DOHH2 (cell line): Measurements from ENCODE around the gene VPS52.
A peak's percentile ranks its signal among the peaks of the same experiment; 100 is the strongest.

Experiments
- H3F3A ChIP-seq: fragments of 200-600 bp; sonication (generic), shearing (Covaris generic); 2 replicates; pipeline ENCODE4 v1.6.0; 2016; ENCODE audit warnings: antibody characterized with exemption, mild to moderate bottlenecking; ENCODE audit not compliant: control insufficient read depth, insufficient read depth
- H3K27ac ChIP-seq: fragments of 200-600 bp; sonication (generic); 2 replicates; pipeline ENCODE4 v1.5.1; 2014; ENCODE audit warnings: low read depth, mild to moderate bottlenecking, low read length, moderate library complexity
- H3K27me3 ChIP-seq: fragments of 200-600 bp; sonication (generic); 2 replicates; pipeline ENCODE4 v1.6.1; 2014; ENCODE audit warnings: mild to moderate bottlenecking, low read length, mixed read lengths; ENCODE audit not compliant: control insufficient read depth
- H3K36me3 ChIP-seq: fragments of 200-600 bp; sonication (generic); 2 replicates; pipeline ENCODE4 v1.6.1; 2014; ENCODE audit warnings: mild to moderate bottlenecking, low read length, moderate library complexity, mixed read lengths; ENCODE audit not compliant: control insufficient read depth
- H3K4me1 ChIP-seq: fragments of 200-600 bp; sonication (generic); 2 replicates; pipeline ENCODE4 v1.6.1; 2014; ENCODE audit warnings: mild to moderate bottlenecking, low read length, mixed read lengths; ENCODE audit not compliant: control insufficient read depth
- H3K4me2 ChIP-seq: fragments of 200-600 bp; sonication (generic); 2 replicates; pipeline ENCODE4 v1.6.0; 2014; ENCODE audit warnings: mild to moderate bottlenecking, low read length, moderate library complexity
- H3K4me3 ChIP-seq: fragments of 200-600 bp; sonication (generic); 2 replicates; pipeline ENCODE4 v1.5.1; 2014; ENCODE audit warnings: mild to moderate bottlenecking, low read length, mixed read lengths
- H3K79me2 ChIP-seq: fragments of 200-600 bp; sonication (generic); 2 replicates; pipeline ENCODE4 v1.6.1; 2014; ENCODE audit warnings: mild to moderate bottlenecking, low read length, mixed read lengths; ENCODE audit not compliant: control insufficient read depth
- H3K9me2 ChIP-seq: fragments of 200-600 bp; sonication (generic); replicated peaks from 2 replicates; pipeline ENCODE4 v1.6.1; 2014; ENCODE audit warnings: mild to moderate bottlenecking, low read length, mixed read lengths; ENCODE audit not compliant: control insufficient read depth
- H3K9me3 ChIP-seq: fragments of 200-600 bp; sonication (generic); 2 replicates; pipeline ENCODE4 v1.6.1; 2014; ENCODE audit warnings: antibody characterized with exemption, low read length, mixed read lengths; ENCODE audit not compliant: control insufficient read depth, insufficient read depth
- H4K20me1 ChIP-seq: fragments of 200-600 bp; sonication (generic); 2 replicates; pipeline ENCODE4 v1.6.0; 2014; ENCODE audit warnings: low read depth, mild to moderate bottlenecking, antibody characterized with exemption, low read length, moderate library complexity; ENCODE audit not compliant: control insufficient read depth, insufficient read depth
- EZH2phosphoT487 ChIP-seq: fragments of 200-600 bp; sonication (generic); IDR thresholded peaks from 2 replicates; pipeline ENCODE4 v1.6.1; 2017; ENCODE audit warnings: borderline replicate concordance, mild to moderate bottlenecking, antibody characterized with exemption, low read length, moderate library complexity, mixed read lengths
- TF ChIP-seq, protein P1 (sequence below): fragments of 200-600 bp; sonication (generic); IDR thresholded peaks from one replicate; pipeline ENCODE4 v1.5.1; 2014; ENCODE audit warnings: antibody characterized with exemption, mild to moderate bottlenecking, low read depth, low read length; ENCODE audit not compliant: poor library complexity, severe bottlenecking

The VPS52 gene

GRCh38 chr6:33314943-33315792 lies 43.5 kb upstream of the VPS52 start:
- Histone ChIP-seq H3K27me3 (no peaks in the 10 kb centered on the region), H4K20me1 (peaks cover 6% of the 10 kb centered on the region; the same call in 1 of the 2 replicates), H3K79me2 (peaks cover 63% of the 10 kb centered on the region), H3K4me2 (peak overlapping the region; percentile 91), H3K4me3 (peak overlapping the region; percentile 95), H3K27ac (peak overlapping the region; percentile 93), H3K4me1 (peaks cover 51% of the 10 kb centered on the region), H3K9me3 (no peaks in the 10 kb centered on the region), H3K9me2 (no peaks in the 10 kb centered on the region), H3F3A (peaks cover 25% of the 10 kb centered on the region), H3K36me3 (peaks cover 59% of the 10 kb centered on the region)
- TF ChIP-seq, protein P1, sequence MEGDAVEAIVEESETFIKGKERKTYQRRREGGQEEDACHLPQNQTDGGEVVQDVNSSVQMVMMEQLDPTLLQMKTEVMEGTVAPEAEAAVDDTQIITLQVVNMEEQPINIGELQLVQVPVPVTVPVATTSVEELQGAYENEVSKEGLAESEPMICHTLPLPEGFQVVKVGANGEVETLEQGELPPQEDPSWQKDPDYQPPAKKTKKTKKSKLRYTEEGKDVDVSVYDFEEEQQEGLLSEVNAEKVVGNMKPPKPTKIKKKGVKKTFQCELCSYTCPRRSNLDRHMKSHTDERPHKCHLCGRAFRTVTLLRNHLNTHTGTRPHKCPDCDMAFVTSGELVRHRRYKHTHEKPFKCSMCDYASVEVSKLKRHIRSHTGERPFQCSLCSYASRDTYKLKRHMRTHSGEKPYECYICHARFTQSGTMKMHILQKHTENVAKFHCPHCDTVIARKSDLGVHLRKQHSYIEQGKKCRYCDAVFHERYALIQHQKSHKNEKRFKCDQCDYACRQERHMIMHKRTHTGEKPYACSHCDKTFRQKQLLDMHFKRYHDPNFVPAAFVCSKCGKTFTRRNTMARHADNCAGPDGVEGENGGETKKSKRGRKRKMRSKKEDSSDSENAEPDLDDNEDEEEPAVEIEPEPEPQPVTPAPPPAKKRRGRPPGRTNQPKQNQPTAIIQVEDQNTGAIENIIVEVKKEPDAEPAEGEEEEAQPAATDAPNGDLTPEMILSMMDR = no peak
- no peak for TF ChIP-seq EZH2phosphoT487

- Histone ChIP-seq H3K9me2 (no peaks in the 10 kb centered on the region), H3K4me2 (peak overlapping the region; percentile 91), H3K79me2 (peaks cover 63% of the 10 kb centered on the region), H4K20me1 (peaks cover 6% of the 10 kb centered on the region; the same call in 1 of the 2 replicates), H3K4me1 (peaks cover 45% of the 10 kb centered on the region), H3K9me3 (no peaks in the 10 kb centered on the region), H3F3A (peaks cover 21% of the 10 kb centered on the region), H3K4me3 (peak overlapping the region; percentile 95), H3K27ac (peak overlapping the region; percentile 93), H3K27me3 (no peaks in the 10 kb centered on the region), H3K36me3 (peaks cover 56% of the 10 kb centered on the region)
- TF ChIP-seq EZH2phosphoT487 = no peak
- TF ChIP-seq, protein P1 = no peak
These were observed 42.9 kb upstream of the VPS52 start for GRCh38 chr6:33314515-33314942.

GRCh38 chr6:33313709-33314514 lies 42.2 kb upstream of the VPS52 start, which contains the start of gene TAPBP:
Gene TAPBP (minus strand): TSS chr6:33314078. CDS start chr6:33314041, 37 bp downstream.
- Histone ChIP-seq H3K27ac (peak within 1 kb of the TSS; percentile 93), H3K4me1 (peaks cover 39% of the 10 kb centered on the region), H3K9me2 (no peaks in the 10 kb centered on the region), H3K4me2 (peak within 1 kb of the TSS; percentile 91), H3F3A (peaks cover 17% of the 10 kb centered on the region), H3K36me3 (peaks cover 54% of the 10 kb centered on the region), H4K20me1 (peaks cover 6% of the 10 kb centered on the region; the same call in 1 of the 2 replicates), H3K4me3 (peak within 1 kb of the TSS; percentile 95), H3K79me2 (peaks cover 60% of the 10 kb centered on the region), H3K27me3 (no peaks in the 10 kb centered on the region), H3K9me3 (no peaks in the 10 kb centered on the region)
- TF ChIP-seq, protein P1 = no peak
- TF ChIP-seq EZH2phosphoT487 = no peak
